Smooth muscle cell (in vitro differentiated cells): ENCODE results near the gene RMND1. TPM values are rescaled to one million over a fixed set of nuclear protein-coding genes. Genes with fewer than 3 reads are reported as not detected.

Experiments
- DNase-seq: peaks from one replicate; lab custom pipeline; 2025; ENCODE audit not compliant: unreplicated experiment; lab: John Stamatoyannopoulos, UW
- H2AFZ ChIP-seq: fragments of 200-600 bp; sonication (generic); 2 replicates; pipeline ENCODE4 v1.6.0; 2016; ENCODE audit warnings: antibody characterized with exemption, low read depth, mild to moderate bottlenecking
- H3F3A ChIP-seq: fragments of 200-600 bp; sonication (generic); 2 replicates; pipeline ENCODE4 v1.6.0; 2017; ENCODE audit warnings: antibody characterized with exemption, low read depth
- H3K27ac ChIP-seq: fragments of 200-600 bp; sonication (generic); 2 replicates; pipeline ENCODE4 v1.5.1; 2016; ENCODE audit warnings: low read depth, mild to moderate bottlenecking
- H3K27me3 ChIP-seq: fragments of 200-600 bp; sonication (generic); 2 replicates; pipeline ENCODE4 v1.6.1; 2016; ENCODE audit warnings: low read depth, mild to moderate bottlenecking
- H3K36me3 ChIP-seq: fragments of 200-600 bp; sonication (generic); 2 replicates; pipeline ENCODE4 v1.5.1; 2016; ENCODE audit warnings: low read depth
- H3K4me1 ChIP-seq: fragments of 200-600 bp; sonication (generic); 2 replicates; pipeline ENCODE4 v1.5.1; 2016; ENCODE audit warnings: low read depth
- H3K4me2 ChIP-seq: fragments of 200-600 bp; sonication (generic); 2 replicates; pipeline ENCODE4 v1.6.0; 2016; ENCODE audit warnings: mild to moderate bottlenecking
- H3K4me3 ChIP-seq: fragments of 200-600 bp; sonication (generic); 2 replicates; pipeline ENCODE4 v1.5.1; 2016; ENCODE audit warnings: mild to moderate bottlenecking
- H3K79me2 ChIP-seq: fragments of 200-600 bp; sonication (generic); 2 replicates; pipeline ENCODE4 v1.6.0; 2016; ENCODE audit warnings: low read depth, mild to moderate bottlenecking
- H3K9ac ChIP-seq: fragments of 200-600 bp; sonication (generic); 2 replicates; pipeline ENCODE4 v1.6.0; 2016; ENCODE audit warnings: low read depth
- H3K9me3 ChIP-seq: fragments of 200-600 bp; sonication (generic); replicated peaks from 2 replicates; pipeline ENCODE4 v1.5.1; 2016; ENCODE audit warnings: low read depth
- H4K20me1 ChIP-seq: fragments of 200-600 bp; sonication (generic); 2 replicates; pipeline ENCODE4 v1.6.0; 2016; ENCODE audit warnings: low read depth
- WGBS: methylation state at CpG from one replicate; pipeline ENCODE4 v1.1.7; 2016; ENCODE audit warnings: low lambda C conversion rate; 5-methylcytosine and 5-hydroxymethylcytosine counted together
- polyA plus RNA-seq: library from polyadenylated mRNA; unstranded; fragments of >200 nt; fragmentation: Nextera tagmentation; extraction: Ambion mirVana; gene quantifications from 2 replicates; pipeline ENCODE4 v1.2.1, GENCODE V29; 2016
- total RNA-seq: library from RNA; depleted of rRNA; stranded (reverse); fragments of >200 nt; gene quantifications from 2 replicates; pipeline ENCODE4 v1.2.3, GENCODE V29; 2014
- TF ChIP-seq, protein P1 (sequence below): fragments of 200-600 bp; sonication (generic); IDR thresholded peaks from 2 replicates; pipeline ENCODE4 v1.5.1; 2017; ENCODE audit warnings: borderline replicate concordance, mild to moderate bottlenecking, antibody characterized with exemption; ENCODE audit not compliant: insufficient read depth, poor library complexity, severe bottlenecking

Gene RMND1
- total and polyA plus RNA-seq, 2 experiments from 2014 or later, result 13.0 to 27.9 TPM

DNA sequence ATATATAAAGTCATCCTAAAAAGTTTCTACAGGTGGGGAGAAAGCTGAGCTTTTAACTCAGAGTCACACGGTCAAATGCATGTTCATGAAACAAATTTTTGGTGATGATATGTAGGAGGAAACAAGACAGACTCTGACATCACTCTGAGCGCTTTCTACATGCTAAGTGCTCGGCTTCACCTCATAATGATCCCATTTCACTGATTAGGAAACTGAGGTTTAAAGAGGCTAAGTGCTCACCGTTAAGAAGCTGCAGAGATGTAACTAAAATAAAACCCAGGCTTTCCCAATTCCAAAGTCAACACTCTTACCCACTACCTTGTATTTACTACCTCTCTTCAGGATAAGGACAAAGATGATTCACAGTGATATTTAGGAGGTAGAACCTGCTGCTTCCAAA is 4.7 kb downstream of the RMND1 start:
- Histone ChIP-seq H3K27ac (peak overlapping the region; percentile 82), H3K9ac (no peak overlapping the region), H3K9me3 (no peaks in the 10 kb centered on the region), H4K20me1 (no peaks in the 10 kb centered on the region), H3K4me3 (no peak overlapping the region), H3K27me3 (no peaks in the 10 kb centered on the region), H3F3A (peaks cover 14% of the 10 kb centered on the region), H2AFZ (no peak overlapping the region), H3K79me2 (peaks cover 21% of the 10 kb centered on the region), H3K4me1 (peaks cover 3% of the 10 kb centered on the region), H3K4me2 (no peak overlapping the region), H3K36me3 (no peaks in the 10 kb centered on the region)
- TF ChIP-seq, protein P1, sequence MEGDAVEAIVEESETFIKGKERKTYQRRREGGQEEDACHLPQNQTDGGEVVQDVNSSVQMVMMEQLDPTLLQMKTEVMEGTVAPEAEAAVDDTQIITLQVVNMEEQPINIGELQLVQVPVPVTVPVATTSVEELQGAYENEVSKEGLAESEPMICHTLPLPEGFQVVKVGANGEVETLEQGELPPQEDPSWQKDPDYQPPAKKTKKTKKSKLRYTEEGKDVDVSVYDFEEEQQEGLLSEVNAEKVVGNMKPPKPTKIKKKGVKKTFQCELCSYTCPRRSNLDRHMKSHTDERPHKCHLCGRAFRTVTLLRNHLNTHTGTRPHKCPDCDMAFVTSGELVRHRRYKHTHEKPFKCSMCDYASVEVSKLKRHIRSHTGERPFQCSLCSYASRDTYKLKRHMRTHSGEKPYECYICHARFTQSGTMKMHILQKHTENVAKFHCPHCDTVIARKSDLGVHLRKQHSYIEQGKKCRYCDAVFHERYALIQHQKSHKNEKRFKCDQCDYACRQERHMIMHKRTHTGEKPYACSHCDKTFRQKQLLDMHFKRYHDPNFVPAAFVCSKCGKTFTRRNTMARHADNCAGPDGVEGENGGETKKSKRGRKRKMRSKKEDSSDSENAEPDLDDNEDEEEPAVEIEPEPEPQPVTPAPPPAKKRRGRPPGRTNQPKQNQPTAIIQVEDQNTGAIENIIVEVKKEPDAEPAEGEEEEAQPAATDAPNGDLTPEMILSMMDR, result no peak
- no peak for DNase-seq
- WGBS, result 91% methylated on average over 4 of the region's 4 CpGs

DNA sequence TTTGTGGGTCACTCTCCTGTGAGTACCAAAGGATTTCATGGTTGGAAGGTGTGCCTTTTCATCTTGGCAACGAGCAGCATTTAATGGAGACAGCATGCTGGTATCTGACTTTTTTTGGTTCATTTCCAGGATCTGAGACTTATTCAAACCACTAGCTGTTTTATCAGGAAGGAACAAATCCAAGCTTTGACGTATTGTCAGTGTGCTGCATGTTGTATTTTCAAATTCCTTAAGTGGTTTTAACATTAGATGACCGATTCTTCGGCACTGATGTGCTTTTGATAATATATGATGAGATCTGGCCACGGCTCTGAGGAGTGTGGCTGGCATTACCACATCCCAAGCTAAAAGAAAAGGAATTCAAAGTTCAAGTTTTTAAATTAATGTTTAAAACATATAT is 6.4 kb downstream of the RMND1 start:
- Histone ChIP-seq H4K20me1 (no peaks in the 10 kb centered on the region), H3F3A (peaks cover 14% of the 10 kb centered on the region), H3K4me3 (no peak overlapping the region), H3K36me3 (no peaks in the 10 kb centered on the region), H3K27ac (peak overlapping the region; percentile 82), H3K4me1 (peaks cover 3% of the 10 kb centered on the region), H3K79me2 (peaks cover 25% of the 10 kb centered on the region), H2AFZ (no peak overlapping the region), H3K9me3 (no peaks in the 10 kb centered on the region), H3K27me3 (no peaks in the 10 kb centered on the region), H3K9ac (no peak overlapping the region), H3K4me2 (no peak overlapping the region)
- no peak for DNase-seq
- TF ChIP-seq, protein P1, result no peak
- WGBS, result 70% methylated on average over 5 of the region's 5 CpGs

GRCh38 chr6:151443911-151444621 is 7.9 kb downstream of the RMND1 start:
- Histone ChIP-seq H3K27me3 (no peaks in the 10 kb centered on the region), H2AFZ (no peak overlapping the region), H3F3A (peaks cover 14% of the 10 kb centered on the region), H3K36me3 (no peaks in the 10 kb centered on the region), H3K27ac (peak overlapping the region; percentile 23), H3K4me1 (peaks cover 3% of the 10 kb centered on the region), H3K9me3 (no peaks in the 10 kb centered on the region), H3K4me3 (no peak overlapping the region), H3K9ac (no peak overlapping the region), H4K20me1 (no peaks in the 10 kb centered on the region), H3K79me2 (peaks cover 38% of the 10 kb centered on the region), H3K4me2 (no peak overlapping the region)
- no peak for DNase-seq
- 73% methylated on average over 4 of the region's 4 CpGs for WGBS
- TF ChIP-seq, protein P1, result no peak

- DNase-seq, result no peak
- WGBS, result 98% methylated on average over 5 of the region's 5 CpGs
- peaks cover 3% of the 10 kb centered on the region for H3K4me1 ChIP-seq
- no peaks in the 10 kb centered on the region for H3K9me3 ChIP-seq
- no peak overlapping the region for H3K4me3 ChIP-seq
- no peak overlapping the region for H3K9ac ChIP-seq
- TF ChIP-seq, protein P1, result no peak
- peaks cover 41% of the 10 kb centered on the region for H3K79me2 ChIP-seq
- peaks cover 14% of the 10 kb centered on the region for H3F3A ChIP-seq
- no peak overlapping the region for H3K27ac ChIP-seq
- H3K36me3 ChIP-seq, result no peaks in the 10 kb centered on the region
- H2AFZ ChIP-seq, result no peak overlapping the region
- H3K27me3 ChIP-seq, result no peaks in the 10 kb centered on the region
- no peak overlapping the region for H3K4me2 ChIP-seq
- no peaks in the 10 kb centered on the region for H4K20me1 ChIP-seq
Observed at GRCh38 chr6:151443454-151443853, 8.5 kb downstream of the RMND1 start.
